Measurements from ENCODE around the gene MYZAP. TPM values are rescaled to one million over a fixed set of nuclear protein-coding genes. Genes with fewer than 3 reads are reported as not detected.

Gene MYZAP
- total RNA-seq, 1 donor from 2014 or later: not detected

- intact Hi-C loops (cut with micrococcal nuclease): no loop called here
- H3K27ac Mint-ChIP-seq: no peak overlapping the region
- peaks cover 40% of the 10 kb centered on the region for H3K27me3 Mint-ChIP-seq
- H3K4me1 Mint-ChIP-seq: peaks cover 17% of the 10 kb centered on the region
- no peaks in the 10 kb centered on the region for H3K36me3 Mint-ChIP-seq (ENCODE audit: low read depth)
- H3K4me3 Mint-ChIP-seq: no peak overlapping the region
- no peak for DNase-seq
- no peaks in the 10 kb centered on the region for H3K9me3 Mint-ChIP-seq
Measured at GRCh38 chr15:57589754-57590153, 1.9 kb upstream of the MYZAP start.

- Mint-ChIP-seq H3K4me1 (peaks cover 17% of the 10 kb centered on the region), H3K27me3 (peaks cover 45% of the 10 kb centered on the region), H3K27ac (no peak overlapping the region), H3K9me3 (no peaks in the 10 kb centered on the region), H3K4me3 (peak overlapping the region; percentile 65), H3K36me3 (ENCODE audit: low read depth) (no peaks in the 10 kb centered on the region)
- intact Hi-C loops (cut with micrococcal nuclease): no loop called here
- no peak for DNase-seq
Measured at GRCh38 chr15:57591237-57591821, 375 bp upstream of the MYZAP start.

DNA sequence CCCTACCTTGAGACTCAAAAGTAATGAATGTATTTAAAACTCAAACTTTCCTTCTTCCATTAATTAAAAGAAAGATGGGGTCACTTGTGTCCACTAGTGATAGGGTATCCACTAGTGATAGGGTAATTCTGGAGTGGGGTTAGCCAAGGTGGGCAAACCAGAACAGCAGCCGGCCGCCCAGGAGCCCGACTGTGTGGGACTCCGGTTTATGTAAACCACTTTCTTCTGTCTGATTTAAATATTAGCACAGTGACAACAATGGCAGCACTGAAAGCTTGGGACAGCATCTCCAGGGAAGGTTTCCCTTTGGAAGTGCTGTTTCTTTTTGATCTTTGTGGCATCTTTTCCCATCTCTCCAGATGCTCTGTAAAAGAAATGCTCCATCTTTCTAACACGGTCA is 722 bp downstream of the MYZAP start:
- no peaks in the 10 kb centered on the region for H3K9me3 Mint-ChIP-seq
- no peak overlapping the region for H3K27ac Mint-ChIP-seq
- H3K4me3 Mint-ChIP-seq: no peak overlapping the region
- H3K4me1 Mint-ChIP-seq: peaks cover 10% of the 10 kb centered on the region
- no peaks in the 10 kb centered on the region for H3K36me3 Mint-ChIP-seq (ENCODE audit: low read depth)
- intact Hi-C loops (cut with micrococcal nuclease): no loop called here
- no peak for DNase-seq
- peaks cover 45% of the 10 kb centered on the region for H3K27me3 Mint-ChIP-seq

- no peak overlapping the region for H3K4me3 Mint-ChIP-seq
- peaks cover 5% of the 10 kb centered on the region for H3K4me1 Mint-ChIP-seq
- intact Hi-C loops (cut with micrococcal nuclease): no loop called here
- no peaks in the 10 kb centered on the region for H3K36me3 Mint-ChIP-seq (ENCODE audit: low read depth)
- DNase-seq: no peak
- H3K9me3 Mint-ChIP-seq: no peaks in the 10 kb centered on the region
- peaks cover 45% of the 10 kb centered on the region for H3K27me3 Mint-ChIP-seq
- no peak overlapping the region for H3K27ac Mint-ChIP-seq
Measured at GRCh38 chr15:57592836-57593420, 1.2 kb downstream of the MYZAP start.

GRCh38 chr15:57594479-57594878 is 2.8 kb downstream of the MYZAP start:
- peaks cover 42% of the 10 kb centered on the region for H3K27me3 Mint-ChIP-seq
- H3K36me3 Mint-ChIP-seq (ENCODE audit: low read depth): no peaks in the 10 kb centered on the region
- no peak for DNase-seq
- peaks cover 5% of the 10 kb centered on the region for H3K4me1 Mint-ChIP-seq
- intact Hi-C loops (cut with micrococcal nuclease): no loop called here
- H3K4me3 Mint-ChIP-seq: no peak overlapping the region
- no peaks in the 10 kb centered on the region for H3K9me3 Mint-ChIP-seq
- H3K27ac Mint-ChIP-seq: no peak overlapping the region

GRCh38 chr15:57595011-57595866 is 3.5 kb downstream of the MYZAP start:
- no peak overlapping the region for H3K27ac Mint-ChIP-seq
- no peaks in the 10 kb centered on the region for H3K36me3 Mint-ChIP-seq (ENCODE audit: low read depth)
- H3K4me3 Mint-ChIP-seq: no peak overlapping the region
- H3K9me3 Mint-ChIP-seq: no peaks in the 10 kb centered on the region
- peaks cover 5% of the 10 kb centered on the region for H3K4me1 Mint-ChIP-seq
- intact Hi-C loops (cut with micrococcal nuclease): no loop called here
- DNase-seq: no peak
- H3K27me3 Mint-ChIP-seq: peaks cover 36% of the 10 kb centered on the region

- H3K4me1 Mint-ChIP-seq: peaks cover 1% of the 10 kb centered on the region
- intact Hi-C loops (cut with micrococcal nuclease): no loop called here
- H3K27ac Mint-ChIP-seq: no peak overlapping the region
- DNase-seq: no peak
- peaks cover 29% of the 10 kb centered on the region for H3K27me3 Mint-ChIP-seq
- H3K4me3 Mint-ChIP-seq: no peak overlapping the region
- no peaks in the 10 kb centered on the region for H3K36me3 Mint-ChIP-seq (ENCODE audit: low read depth)
- no peaks in the 10 kb centered on the region for H3K9me3 Mint-ChIP-seq
Measured at GRCh38 chr15:57596301-57596855, 4.7 kb downstream of the MYZAP start.

- Mint-ChIP-seq H3K4me1 (no peaks in the 10 kb centered on the region), H3K36me3 (ENCODE audit: low read depth) (no peaks in the 10 kb centered on the region), H3K4me3 (no peak overlapping the region), H3K9me3 (no peaks in the 10 kb centered on the region), H3K27me3 (peaks cover 29% of the 10 kb centered on the region), H3K27ac (no peak overlapping the region)
- DNase-seq: no peak
- intact Hi-C loops (cut with micrococcal nuclease): no loop called here
Measured at GRCh38 chr15:57596978-57597377, 5.3 kb downstream of the MYZAP start.

DNA sequence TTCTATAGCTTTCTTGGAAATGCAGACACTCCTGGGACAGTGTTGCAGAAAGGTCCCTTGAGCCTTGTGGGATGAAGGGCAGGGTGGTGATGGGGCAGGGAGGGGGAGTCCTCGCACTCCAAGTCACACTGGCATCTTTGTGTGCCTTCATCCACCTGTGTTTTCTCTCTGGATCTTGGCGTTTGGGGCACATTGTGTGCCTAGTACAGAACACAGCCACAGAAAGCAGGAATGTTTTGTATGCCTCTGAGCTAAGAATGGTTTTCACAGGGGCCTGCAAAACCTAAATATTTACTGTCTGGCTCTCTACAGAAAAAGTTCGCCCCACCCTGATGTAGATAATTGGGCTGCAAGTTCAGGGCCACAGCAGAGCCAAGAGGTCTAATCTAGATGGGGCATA is 5.7 kb downstream of the MYZAP start:
- Mint-ChIP-seq H3K4me1 (no peaks in the 10 kb centered on the region), H3K36me3 (ENCODE audit: low read depth) (no peaks in the 10 kb centered on the region), H3K27ac (no peak overlapping the region), H3K27me3 (peaks cover 25% of the 10 kb centered on the region), H3K9me3 (no peaks in the 10 kb centered on the region), H3K4me3 (no peak overlapping the region)
- intact Hi-C loops (cut with micrococcal nuclease): no loop called here
- no peak for DNase-seq

GRCh38 chr15:57598346-57598745 is 6.6 kb downstream of the MYZAP start:
- Mint-ChIP-seq H3K27me3 (peaks cover 18% of the 10 kb centered on the region), H3K36me3 (ENCODE audit: low read depth) (no peaks in the 10 kb centered on the region), H3K9me3 (no peaks in the 10 kb centered on the region), H3K4me3 (no peak overlapping the region), H3K4me1 (no peaks in the 10 kb centered on the region), H3K27ac (no peak overlapping the region)
- no peak for DNase-seq
- intact Hi-C loops (cut with micrococcal nuclease): no loop called here

DNA sequence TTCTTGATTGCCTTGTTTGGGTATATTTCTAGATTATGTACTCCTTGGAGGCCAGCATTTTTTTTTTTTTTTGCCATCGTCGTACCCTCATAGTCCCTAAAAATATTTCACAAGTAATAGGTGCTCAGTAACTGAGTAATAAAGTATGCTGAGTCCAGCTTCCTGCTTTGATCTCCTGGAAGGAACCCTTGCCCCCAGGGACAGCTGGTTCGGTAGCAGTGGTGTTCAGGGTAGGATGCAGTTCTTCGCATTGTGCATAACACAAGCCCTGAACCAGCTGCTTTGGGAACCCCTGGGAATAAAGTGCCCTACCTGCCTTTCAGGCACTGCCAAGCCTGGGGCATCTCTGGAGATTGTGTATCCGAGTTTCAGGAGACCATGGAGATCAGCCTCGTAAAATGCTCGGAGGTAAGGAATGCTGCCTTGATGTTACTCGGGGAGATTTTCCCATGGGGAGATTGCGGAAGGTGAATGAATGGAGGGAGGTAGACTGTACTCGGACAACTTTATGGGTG is 7.6 kb downstream of the MYZAP start:
- Mint-ChIP-seq H3K4me3 (no peak overlapping the region), H3K9me3 (no peaks in the 10 kb centered on the region), H3K27ac (no peak overlapping the region), H3K4me1 (no peaks in the 10 kb centered on the region), H3K36me3 (ENCODE audit: low read depth) (no peaks in the 10 kb centered on the region), H3K27me3 (peaks cover 13% of the 10 kb centered on the region)
- intact Hi-C loops (cut with micrococcal nuclease): no loop called here
- DNase-seq: no peak

GRCh38 chr15:57600197-57600596 is 8.5 kb downstream of the MYZAP start:
- H3K27ac Mint-ChIP-seq: no peak overlapping the region
- H3K4me3 Mint-ChIP-seq: no peak overlapping the region
- intact Hi-C loops (cut with micrococcal nuclease): no loop called here
- DNase-seq: no peak
- H3K9me3 Mint-ChIP-seq: no peaks in the 10 kb centered on the region
- H3K27me3 Mint-ChIP-seq: peaks cover 10% of the 10 kb centered on the region
- H3K36me3 Mint-ChIP-seq (ENCODE audit: low read depth): no peaks in the 10 kb centered on the region
- no peaks in the 10 kb centered on the region for H3K4me1 Mint-ChIP-seq

GRCh38 chr15:57604507-57604906 is 12.8 kb downstream of the MYZAP start:
- H3K4me1 Mint-ChIP-seq: no peaks in the 10 kb centered on the region

GRCh38 chr15:57605491-57605890 is 13.8 kb downstream of the MYZAP start:
- Mint-ChIP-seq H3K27ac (no peak overlapping the region), H3K27me3 (peaks cover 6% of the 10 kb centered on the region), H3K4me3 (no peak overlapping the region), H3K36me3 (ENCODE audit: low read depth) (no peaks in the 10 kb centered on the region), H3K9me3 (no peaks in the 10 kb centered on the region), H3K4me1 (no peaks in the 10 kb centered on the region)
- intact Hi-C loops (cut with micrococcal nuclease): no loop called here
- no peak for DNase-seq

More at GRCh38 chr15:57604507-57604906, 12.8 kb downstream of the MYZAP start:
- Mint-ChIP-seq H3K27ac (no peak overlapping the region), H3K4me3 (no peak overlapping the region), H3K27me3 (peaks cover 7% of the 10 kb centered on the region), H3K36me3 (ENCODE audit: low read depth) (no peaks in the 10 kb centered on the region), H3K9me3 (no peaks in the 10 kb centered on the region)
- DNase-seq: no peak
- intact Hi-C loops (cut with micrococcal nuclease): no loop called here

Data from activated CD4-positive, alpha-beta T cell treated with anti-CD3 and anti-CD28 coated beads, Interleukin-2, amount 10 ng/mL, durations not matched to agents 24 days and 14 days (primary cell).